ENCODE data around the gene MAP4K4.
A peak's percentile ranks its signal among the peaks of the same experiment; 100 is the strongest.

Gene MAP4K4

DNA sequence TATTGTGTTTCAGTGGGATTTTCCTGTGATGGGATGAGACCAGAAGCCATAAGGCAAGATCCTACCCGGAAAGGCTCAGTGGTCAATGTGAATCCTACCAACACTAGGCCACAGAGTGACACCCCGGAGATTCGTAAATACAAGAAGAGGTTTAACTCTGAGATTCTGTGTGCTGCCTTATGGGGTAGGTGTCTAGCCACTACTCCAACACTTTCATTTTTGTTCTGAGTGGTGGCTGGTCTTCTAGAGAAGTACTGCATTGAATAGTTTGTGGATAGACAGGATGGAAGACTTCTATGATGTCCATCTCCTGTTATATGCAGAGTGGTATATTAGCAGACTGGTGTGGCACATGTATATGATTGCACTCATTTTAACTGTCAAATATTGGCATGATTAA lies 176.6 kb downstream of the MAP4K4 start:
- Histone ChIP-seq H3K27ac (no peak overlapping the region), H3K4me3 (no peak overlapping the region)

DNA sequence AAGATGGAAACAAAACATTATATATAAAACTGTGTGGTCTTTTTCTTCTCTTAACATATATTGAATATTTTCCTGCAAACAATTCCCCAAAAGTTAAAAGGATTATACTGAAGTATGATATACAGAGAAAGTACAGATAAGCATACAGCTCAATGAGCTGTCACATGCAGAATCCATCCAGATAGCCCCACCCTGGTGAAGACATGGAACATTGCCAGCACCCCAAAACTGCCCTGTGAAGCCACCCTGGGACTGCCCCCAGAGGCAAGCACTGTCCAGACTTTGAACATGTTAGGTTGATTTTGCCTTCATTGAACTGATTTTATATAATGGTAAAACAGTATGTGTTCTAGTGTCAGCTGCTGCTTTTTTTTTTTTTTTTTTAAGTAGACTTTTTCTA lies 182.0 kb downstream of the MAP4K4 start:
- peak overlapping the region in 1 of 21 experiments; percentile 45 for H3K27ac ChIP-seq

GRCh38 chr2:101881131-101881530 lies 183.6 kb downstream of the MAP4K4 start:
- Histone ChIP-seq H3K27ac (no peak overlapping the region), H3K4me3 (no peak overlapping the region)

More for the DNA sequence above, 182.0 kb downstream of the MAP4K4 start:
- H3K4me3 ChIP-seq = no peak overlapping the region

GRCh38 chr2:101882769-101883307 lies 185.3 kb downstream of the MAP4K4 start:
- H3K27ac ChIP-seq = peak overlapping the region in 1 of 21 experiments; percentile 8
- no peak overlapping the region for H3K4me3 ChIP-seq

DNA sequence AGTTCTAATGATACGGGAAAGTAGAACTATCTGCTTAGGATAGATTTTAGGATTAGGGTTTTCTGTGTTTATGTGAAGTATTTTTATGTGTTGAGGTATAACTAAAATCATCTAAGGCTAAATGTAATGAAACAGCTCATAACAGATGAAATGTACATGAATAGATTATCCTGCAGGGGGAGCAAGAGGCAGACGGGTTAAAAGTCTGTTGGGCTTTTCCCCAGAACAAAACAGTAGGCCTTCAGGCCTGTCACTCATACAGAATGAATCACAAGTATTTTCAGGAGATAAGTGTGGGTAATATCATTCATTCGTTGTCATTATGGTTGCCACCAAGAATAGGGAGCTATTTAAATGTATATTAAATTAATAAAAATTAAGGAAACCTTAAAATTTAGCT lies 186.4 kb downstream of the MAP4K4 start:
- Histone ChIP-seq H3K27ac (no peak overlapping the region), H3K4me3 (no peak overlapping the region)

DNA sequence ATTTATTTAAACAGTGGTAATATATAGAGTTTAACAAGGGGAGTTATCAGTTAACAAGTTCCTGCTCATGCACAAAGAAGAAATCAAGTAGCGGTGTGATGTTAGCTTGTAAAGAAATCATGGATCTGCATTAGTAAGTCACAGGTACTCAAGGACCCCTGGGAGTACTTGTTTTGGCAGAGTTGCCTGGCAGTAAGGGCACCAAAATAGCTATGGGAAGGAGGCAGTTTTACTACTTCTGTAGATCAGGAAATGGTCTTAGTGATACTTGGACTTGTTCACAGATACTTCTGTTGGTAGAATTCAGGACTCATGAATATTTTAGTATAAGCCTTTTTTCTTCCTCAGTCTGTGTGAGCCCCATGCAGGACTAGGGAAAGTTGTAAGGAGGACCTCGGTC lies 186.9 kb downstream of the MAP4K4 start:
- peak overlapping the region in 1 of 21 experiments; percentile 13 for H3K27ac ChIP-seq
- H3K4me3 ChIP-seq = no peak overlapping the region

DNA sequence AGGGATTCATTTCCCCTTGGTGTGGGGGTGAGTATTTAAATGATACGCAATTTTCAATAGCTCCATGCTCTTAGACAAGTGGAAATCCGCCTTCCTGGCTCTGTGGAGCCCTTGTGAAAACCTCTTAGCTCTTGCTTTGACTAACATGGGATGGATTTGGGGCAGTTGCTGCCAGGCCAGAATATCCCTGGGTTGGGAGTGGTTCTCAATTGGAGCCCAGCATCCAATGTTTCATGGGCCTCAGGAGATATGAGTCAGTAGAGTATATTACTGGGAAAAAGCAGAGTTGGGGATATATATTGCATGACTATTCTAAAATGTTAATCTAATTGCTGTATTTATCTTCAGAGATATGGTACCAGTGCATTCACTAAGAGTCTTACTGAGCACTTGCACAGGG lies 189.8 kb downstream of the MAP4K4 start:
- no peak overlapping the region for H3K27ac ChIP-seq
- H3K4me3 ChIP-seq = no peak overlapping the region

DNA sequence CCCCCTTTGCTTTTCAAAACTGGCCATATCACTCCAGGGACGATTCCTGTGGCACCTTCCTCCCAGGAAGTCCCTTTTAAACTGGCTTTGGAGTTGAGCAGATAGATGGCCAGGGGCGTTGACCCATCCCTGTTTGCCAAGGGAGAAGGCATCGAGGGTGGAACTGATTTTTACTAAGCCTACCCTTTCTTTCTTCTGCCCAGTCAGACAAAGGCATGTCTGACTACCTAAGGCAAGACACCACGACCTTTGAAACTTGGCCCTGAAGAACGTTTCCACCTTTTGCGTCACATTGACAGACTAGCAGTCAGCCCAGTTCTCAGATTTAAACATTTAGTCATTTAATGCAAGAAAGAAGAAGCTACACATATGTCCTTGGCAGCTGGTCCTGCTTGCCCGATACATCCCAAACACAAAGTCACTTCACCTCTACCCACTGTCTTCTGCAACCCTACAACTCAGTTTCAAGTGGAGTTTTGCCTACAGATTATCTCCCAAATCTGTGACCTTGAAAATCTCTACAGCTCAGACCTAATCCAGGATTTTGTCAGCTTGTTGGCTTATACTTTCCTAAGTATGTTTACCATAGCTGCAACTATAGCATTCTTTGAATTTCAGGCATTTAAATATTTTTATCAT lies 192.1 kb downstream of the MAP4K4 start:
- Histone ChIP-seq H3K27ac (no peak overlapping the region), H3K4me3 (no peak overlapping the region)

GRCh38 chr2:101892377-101892776 lies 194.9 kb downstream of the MAP4K4 start:
- H3K27ac ChIP-seq = no peak overlapping the region
- no peak overlapping the region for H3K4me3 ChIP-seq

- no peak overlapping the region for H3K4me3 ChIP-seq
- no peak overlapping the region for H3K27ac ChIP-seq
Observed at GRCh38 chr2:101893681-101894381, 196.3 kb downstream of the MAP4K4 start.

DNA sequence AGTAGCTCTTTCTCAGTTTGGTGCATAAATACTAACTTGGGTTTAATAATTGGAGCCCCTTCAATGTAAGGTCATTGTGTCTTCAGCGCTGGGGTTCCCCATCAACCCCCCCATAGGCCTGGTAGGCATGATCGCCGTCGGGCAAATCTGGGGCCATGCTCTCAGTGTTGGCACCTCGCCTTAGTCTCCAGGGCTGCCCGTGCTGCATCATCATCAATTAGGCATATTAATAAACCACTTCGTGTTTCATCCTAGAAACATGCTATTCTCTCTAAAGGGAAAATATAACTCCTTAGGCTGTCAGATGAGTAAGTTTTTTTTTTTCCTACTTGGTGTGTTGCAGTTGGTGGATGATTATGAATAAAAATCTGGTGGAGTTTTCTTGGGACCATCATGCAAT lies 197.5 kb downstream of the MAP4K4 start:
- Histone ChIP-seq H3K27ac (no peak overlapping the region), H3K4me3 (no peak overlapping the region)

GRCh38 chr2:101895819-101896322 lies 198.4 kb downstream of the MAP4K4 start:
- H3K4me3 ChIP-seq = no peak overlapping the region
- no peak overlapping the region for H3K27ac ChIP-seq

DNA sequence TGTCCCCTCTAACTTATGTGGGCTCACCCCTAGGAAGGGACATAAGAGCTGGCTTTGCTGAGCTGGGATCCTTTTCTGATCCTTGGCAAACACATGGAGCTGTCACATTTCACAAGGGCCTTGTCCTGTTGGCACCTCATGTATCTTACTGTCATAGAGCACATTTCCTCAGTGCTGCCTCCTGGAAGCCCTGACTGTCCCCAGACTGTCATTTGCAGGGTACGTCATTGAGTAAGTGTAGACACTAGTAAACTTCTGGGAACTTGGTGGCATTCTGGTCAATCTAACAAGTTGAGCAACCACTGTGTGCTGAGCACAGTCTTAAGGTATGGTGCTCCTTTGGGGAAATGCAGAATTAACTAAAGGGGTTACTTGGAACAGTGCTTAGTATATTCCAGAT lies 199.8 kb downstream of the MAP4K4 start:
- H3K4me3 ChIP-seq = no peak overlapping the region
- no peak overlapping the region for H3K27ac ChIP-seq

DNA sequence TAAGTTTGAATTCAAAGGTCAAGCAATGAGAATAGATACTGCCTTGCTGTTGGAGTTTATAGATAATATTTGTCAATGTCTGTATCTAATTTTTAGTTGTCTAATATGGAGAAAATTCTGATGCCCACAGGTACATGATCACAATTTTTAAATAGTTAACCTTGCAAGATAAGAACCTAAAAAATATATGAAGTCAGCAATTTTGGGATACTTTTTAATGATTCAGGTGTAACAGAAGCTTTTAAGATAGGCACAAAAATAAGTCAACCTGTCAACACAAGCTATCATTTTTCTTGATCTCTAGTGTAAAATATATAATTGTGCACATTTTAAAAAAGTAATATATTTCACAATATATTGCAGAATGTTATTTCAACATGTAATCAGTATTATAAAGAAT lies 201.8 kb downstream of the MAP4K4 start:
- Histone ChIP-seq H3K4me3 (no peak overlapping the region), H3K27ac (no peak overlapping the region)

GRCh38 chr2:101899871-101900270 lies 202.4 kb downstream of the MAP4K4 start:
- no peak overlapping the region for H3K4me3 ChIP-seq
- H3K27ac ChIP-seq = no peak overlapping the region

DNA sequence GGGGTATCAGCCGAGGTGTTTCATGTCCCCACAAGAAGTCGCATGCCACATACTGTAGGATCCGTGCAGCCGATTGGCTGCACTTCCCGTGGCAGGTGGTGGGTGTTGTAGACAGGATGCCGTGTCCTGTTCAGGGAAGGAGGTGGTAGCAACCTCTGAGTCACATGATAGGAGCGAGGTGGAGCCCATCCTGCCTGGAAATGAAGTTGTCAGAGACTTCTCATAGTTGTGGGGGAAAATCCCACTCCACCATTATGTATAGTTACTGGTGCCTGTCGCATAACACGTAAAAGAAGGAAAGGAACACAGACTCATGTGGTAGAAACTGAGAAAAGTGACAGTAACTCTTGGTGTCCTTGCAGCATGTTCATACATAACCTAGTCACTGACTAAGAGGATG lies 202.9 kb downstream of the MAP4K4 start:
- Histone ChIP-seq H3K4me3 (no peak overlapping the region), H3K27ac (no peak overlapping the region)

DNA sequence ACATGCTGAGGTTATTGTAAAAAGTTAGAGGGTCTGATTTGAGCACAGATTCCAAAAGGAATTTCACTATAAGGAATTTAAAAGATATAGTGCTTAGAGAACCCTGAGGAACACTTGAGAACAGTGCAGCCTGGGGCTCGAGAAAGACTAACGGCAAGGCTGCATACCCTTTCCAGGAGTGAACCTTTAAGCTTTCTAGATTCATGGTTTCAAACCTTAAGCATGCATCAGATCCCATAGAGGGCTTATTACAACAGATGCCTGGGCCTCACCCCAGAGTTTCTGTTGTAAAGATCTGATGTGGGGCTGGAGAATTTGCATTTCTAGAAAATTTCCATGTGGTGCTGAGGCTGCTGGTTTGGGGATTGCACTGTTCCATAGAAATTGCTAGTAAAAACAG lies 203.7 kb downstream of the MAP4K4 start:
- Histone ChIP-seq H3K4me3 (no peak overlapping the region), H3K27ac (no peak overlapping the region)

GRCh38 chr2:101902169-101902568 lies 204.7 kb downstream of the MAP4K4 start:
- Histone ChIP-seq H3K4me3 (no peak overlapping the region), H3K27ac (no peak overlapping the region)

DNA sequence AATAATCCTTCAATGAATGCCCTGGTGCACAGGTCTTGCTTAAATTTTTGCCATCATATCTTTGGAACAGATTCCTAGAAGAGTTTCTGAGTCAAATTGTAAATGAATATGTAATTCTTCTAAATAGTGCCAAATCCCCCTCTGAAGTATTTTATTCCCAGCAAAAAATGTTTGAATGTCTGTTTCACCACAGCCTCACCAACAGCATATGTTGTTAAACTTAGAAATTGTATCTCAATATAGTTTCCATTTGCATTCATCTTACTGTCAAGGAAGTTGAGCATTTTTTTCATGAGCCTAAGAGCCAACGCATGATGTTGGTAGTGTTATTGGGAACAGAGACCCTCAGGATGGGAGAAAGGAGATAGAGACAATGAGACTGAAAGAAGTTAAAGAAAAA lies 207.4 kb downstream of the MAP4K4 start:
- Histone ChIP-seq H3K27ac (no peak overlapping the region), H3K4me3 (no peak overlapping the region)

DNA sequence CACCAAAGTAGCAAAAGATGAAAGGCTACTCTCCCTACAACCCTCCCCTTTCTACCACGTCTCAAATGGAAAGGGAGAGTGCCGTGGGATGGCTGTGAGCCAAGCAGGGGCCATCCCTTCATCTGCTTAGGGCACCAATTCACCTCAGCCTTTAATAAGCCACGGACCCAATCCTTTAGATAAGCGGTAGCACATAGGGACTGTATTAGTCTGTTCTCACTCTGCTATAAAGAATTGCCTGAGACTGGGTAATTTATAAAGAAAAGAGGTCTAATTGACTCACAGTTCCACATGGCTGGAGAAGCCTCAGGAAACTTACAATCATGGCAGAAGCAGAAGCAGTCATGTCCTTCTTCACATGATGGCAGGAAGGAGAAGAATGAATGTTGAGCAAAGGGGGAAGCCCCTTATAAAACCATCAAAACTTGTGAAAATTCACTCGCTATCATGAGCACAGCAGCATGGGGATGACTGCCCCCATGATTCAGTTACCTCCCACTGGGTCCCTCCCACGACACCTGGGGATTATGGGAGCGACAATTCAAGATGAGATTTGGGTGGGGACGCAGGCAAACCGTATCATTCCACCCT lies 208.3 kb downstream of the MAP4K4 start:
- Histone ChIP-seq H3K4me3 (no peak overlapping the region), H3K27ac (no peak overlapping the region)

GRCh38 chr2:101909760-101910159 lies 212.3 kb downstream of the MAP4K4 start:
- H3K4me3 ChIP-seq = no peak overlapping the region
- H3K27ac ChIP-seq = no peak overlapping the region
